ENCODE results near the gene ALOX15B.

The ALOX15B gene

GRCh38 chr17:8080208-8080798 is 41.4 kb downstream of the ALOX15B start:
- DNase-seq (ENCODE audit: low spot score): no peak

- DNase-seq (ENCODE audit: low spot score): peak; percentile 60
Measured at GRCh38 chr17:8080799-8081219, 42.0 kb downstream of the ALOX15B start.

DNA sequence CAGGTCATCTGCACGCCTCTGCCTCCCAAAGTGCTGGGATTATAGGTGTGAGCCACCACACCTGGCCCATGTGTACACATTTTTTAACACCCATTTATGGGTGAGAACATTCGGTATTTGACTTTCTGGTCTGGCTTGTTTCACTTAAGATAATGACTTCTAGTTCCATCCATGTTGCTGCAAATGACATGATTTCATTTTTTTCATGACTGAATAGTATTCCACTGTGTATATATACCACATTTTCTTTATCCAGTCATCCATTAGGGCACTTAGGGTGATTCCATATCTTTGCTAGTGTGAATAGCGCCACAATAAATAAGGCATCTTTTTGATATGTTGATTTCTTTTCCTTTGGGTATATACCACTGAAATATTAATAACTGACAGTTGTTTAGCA is 43.0 kb downstream of the ALOX15B start:
- no peak for DNase-seq (ENCODE audit: low spot score)

GRCh38 chr17:8082292-8082691 is 43.4 kb downstream of the ALOX15B start:
- no peak for DNase-seq (ENCODE audit: low spot score)

- no peak for DNase-seq (ENCODE audit: low spot score)
Measured at GRCh38 chr17:8084250-8084649, 45.4 kb downstream of the ALOX15B start.

- DNase-seq (ENCODE audit: low spot score): no peak
Measured at GRCh38 chr17:8087075-8087951, 48.5 kb downstream of the ALOX15B start, which contains the start of gene ALOX12B. ALOX12B (minus strand) TSS chr17:8087716; CDS start chr17:8087442, 274 bp downstream.

DNA sequence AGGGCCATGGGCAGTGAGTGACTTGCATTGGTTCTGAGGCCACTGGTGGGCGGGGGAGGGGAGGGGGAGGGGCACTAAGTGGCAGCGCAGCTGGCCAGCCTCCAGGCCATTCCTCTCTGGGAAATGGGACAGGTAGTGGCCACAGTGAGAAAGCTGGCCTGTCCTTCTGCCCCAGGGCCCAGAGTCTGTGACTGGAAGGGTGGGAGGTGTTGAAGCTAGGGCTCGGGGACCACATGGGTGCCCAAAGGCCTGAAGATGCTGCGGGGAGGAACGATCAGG is 49.0 kb downstream of the ALOX15B start:
- no peak for DNase-seq (ENCODE audit: low spot score)

GRCh38 chr17:8089728-8090127 is 50.9 kb downstream of the ALOX15B start:
- DNase-seq (ENCODE audit: low spot score): no peak

DNA sequence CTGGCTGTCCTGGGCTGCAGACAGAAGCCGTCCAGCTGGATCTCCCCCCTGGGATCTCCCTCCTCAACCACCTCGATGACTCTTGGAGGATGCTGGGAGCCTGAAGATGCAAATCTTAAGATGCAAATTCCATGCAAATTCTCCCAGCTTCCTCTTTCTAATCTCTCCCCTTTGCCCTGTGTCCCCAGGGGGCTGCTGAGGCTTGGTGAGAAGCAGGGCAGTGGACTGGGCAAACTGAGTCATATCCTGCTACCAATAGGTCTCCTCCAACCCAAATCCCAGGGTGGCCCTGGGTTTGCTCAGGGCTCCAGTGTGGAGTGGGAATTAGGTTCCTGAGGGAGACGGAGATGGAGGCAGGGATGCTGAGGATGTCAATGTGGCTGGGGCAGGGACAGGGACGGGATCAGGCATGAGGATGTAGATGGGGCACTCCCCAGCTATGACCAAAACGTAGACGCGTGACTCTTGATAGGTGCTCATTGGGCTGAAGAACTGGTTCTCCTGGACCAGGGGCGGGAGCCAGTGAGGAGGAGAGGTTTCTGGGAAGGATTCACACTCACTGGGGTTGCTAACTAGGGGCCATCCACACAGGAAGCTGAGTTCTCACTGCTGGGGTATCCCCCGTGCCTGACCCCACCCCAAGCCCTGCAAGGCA is 52.3 kb downstream of the ALOX15B start:
- no peak for DNase-seq (ENCODE audit: low spot score)

GRCh38 chr17:8095361-8095760 is 56.5 kb downstream of the ALOX15B start:
- no peak for DNase-seq (ENCODE audit: low spot score)

DNA sequence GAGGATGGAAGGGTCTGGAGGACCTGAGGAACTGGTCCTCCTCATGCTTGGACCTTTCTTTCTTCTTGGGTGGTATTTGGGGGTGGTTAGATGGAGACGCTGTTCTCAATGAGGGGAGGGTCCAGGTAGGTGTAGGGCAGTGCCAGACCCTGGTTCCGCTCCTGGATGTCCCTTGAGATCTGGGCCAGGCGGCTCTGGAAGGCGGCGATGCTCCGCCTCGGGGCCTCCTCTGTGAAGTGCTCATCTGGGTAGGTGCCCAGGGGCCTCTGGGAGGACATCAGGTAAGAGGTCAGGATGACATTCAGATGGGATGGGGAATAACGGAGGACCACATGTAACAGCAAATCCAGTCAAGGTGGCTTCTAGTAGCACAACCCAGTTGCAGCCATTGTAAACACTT is 57.7 kb downstream of the ALOX15B start:
- DNase-seq (ENCODE audit: low spot score): no peak
